DOHH2 (cell line): ENCODE data around the gene SLC28A1.

Source experiments
- EZH2phosphoT487 ChIP-seq: fragments of 200-600 bp; sonication (generic); IDR thresholded peaks from 2 replicates; pipeline ENCODE4 v1.6.1; 2017; ENCODE audit warnings: borderline replicate concordance, mild to moderate bottlenecking, antibody characterized with exemption, low read length, moderate library complexity, mixed read lengths
- TF ChIP-seq, protein P1 (sequence below): fragments of 200-600 bp; sonication (generic); IDR thresholded peaks from one replicate; pipeline ENCODE4 v1.5.1; 2014; ENCODE audit warnings: antibody characterized with exemption, mild to moderate bottlenecking, low read depth, low read length; ENCODE audit not compliant: poor library complexity, severe bottlenecking

DNA sequence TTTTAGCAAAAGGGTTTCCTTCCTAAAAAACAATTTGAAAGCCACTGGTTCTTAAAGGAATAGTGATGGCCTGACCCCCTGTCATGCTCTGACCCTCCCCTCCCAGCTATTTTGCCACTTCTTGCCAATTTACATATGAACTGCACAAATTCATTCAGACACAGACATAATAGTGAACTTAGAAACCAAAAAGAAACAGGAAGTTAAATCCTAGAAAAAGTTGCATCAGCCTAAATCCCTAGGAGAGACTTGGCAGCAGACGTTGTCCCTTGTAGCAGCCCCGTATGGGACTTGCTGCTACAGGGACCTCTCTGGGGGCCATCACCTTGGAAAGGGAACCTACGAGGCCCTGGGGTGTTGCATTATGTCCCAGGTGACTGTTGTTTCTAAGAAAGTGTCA, 82.9 kb downstream of the SLC28A1 start:
- TF ChIP-seq, protein P1, sequence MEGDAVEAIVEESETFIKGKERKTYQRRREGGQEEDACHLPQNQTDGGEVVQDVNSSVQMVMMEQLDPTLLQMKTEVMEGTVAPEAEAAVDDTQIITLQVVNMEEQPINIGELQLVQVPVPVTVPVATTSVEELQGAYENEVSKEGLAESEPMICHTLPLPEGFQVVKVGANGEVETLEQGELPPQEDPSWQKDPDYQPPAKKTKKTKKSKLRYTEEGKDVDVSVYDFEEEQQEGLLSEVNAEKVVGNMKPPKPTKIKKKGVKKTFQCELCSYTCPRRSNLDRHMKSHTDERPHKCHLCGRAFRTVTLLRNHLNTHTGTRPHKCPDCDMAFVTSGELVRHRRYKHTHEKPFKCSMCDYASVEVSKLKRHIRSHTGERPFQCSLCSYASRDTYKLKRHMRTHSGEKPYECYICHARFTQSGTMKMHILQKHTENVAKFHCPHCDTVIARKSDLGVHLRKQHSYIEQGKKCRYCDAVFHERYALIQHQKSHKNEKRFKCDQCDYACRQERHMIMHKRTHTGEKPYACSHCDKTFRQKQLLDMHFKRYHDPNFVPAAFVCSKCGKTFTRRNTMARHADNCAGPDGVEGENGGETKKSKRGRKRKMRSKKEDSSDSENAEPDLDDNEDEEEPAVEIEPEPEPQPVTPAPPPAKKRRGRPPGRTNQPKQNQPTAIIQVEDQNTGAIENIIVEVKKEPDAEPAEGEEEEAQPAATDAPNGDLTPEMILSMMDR = no peak
- no peak for TF ChIP-seq EZH2phosphoT487
